HL-60 (cell line): ENCODE measurements around the gene KCNH8.

Experiments used
- DNase-seq, 2 experiments: peaks; one replicate each; pipeline ENCODE4 v3.0.0-alpha.2; 2010 to 2020; ENCODE audit warnings: low read depth in 1 of 2, low spot score in 1 of 2
- H3K27ac ChIP-seq: fragments of 250-450 bp; sonication (Bioruptor Pico); replicated peaks from 2 replicates; pipeline ENCODE4 v1.5.1; 2020; ENCODE audit warnings: mild to moderate bottlenecking, moderate library complexity
- H3K27me3 ChIP-seq: fragments of 250-450 bp; sonication (Bioruptor Pico); 2 replicates; pipeline ENCODE4 v1.5.1; 2021; ENCODE audit warnings: mild to moderate bottlenecking, moderate library complexity; ENCODE audit not compliant: insufficient read depth, poor library complexity, severe bottlenecking
- H3K4me3 ChIP-seq: replicated peaks from 2 replicates; pipeline ENCODE4 v1.5.1; 2011; ENCODE audit warnings: mild to moderate bottlenecking, control low read depth, low read length; ENCODE audit not compliant: insufficient read depth
- GABPA ChIP-seq: IDR thresholded peaks from 2 replicates; pipeline ENCODE4 v1.6.1; 2012; ENCODE audit warnings: low read depth
- POLR2AphosphoS5 ChIP-seq: IDR thresholded peaks from 2 replicates; pipeline ENCODE4 v1.6.1; 2012; ENCODE audit warnings: low read depth
- SPI1 ChIP-seq: IDR thresholded peaks from 2 replicates; pipeline ENCODE4 v1.6.1; 2012; ENCODE audit warnings: low read depth, mild to moderate bottlenecking, borderline replicate concordance
- TF ChIP-seq, protein P1 (sequence below): IDR thresholded peaks from 2 replicates; pipeline ENCODE4 v1.6.1; 2012; ENCODE audit warnings: low read depth; ENCODE audit not compliant: insufficient replicate concordance
- TF ChIP-seq, protein P2 (sequence below): IDR thresholded peaks from one replicate; pipeline ENCODE4 v1.5.1; 2011; ENCODE audit warnings: low read length, control low read depth, inconsistent platforms; ENCODE audit not compliant: insufficient read depth

KCNH8 gene

DNA sequence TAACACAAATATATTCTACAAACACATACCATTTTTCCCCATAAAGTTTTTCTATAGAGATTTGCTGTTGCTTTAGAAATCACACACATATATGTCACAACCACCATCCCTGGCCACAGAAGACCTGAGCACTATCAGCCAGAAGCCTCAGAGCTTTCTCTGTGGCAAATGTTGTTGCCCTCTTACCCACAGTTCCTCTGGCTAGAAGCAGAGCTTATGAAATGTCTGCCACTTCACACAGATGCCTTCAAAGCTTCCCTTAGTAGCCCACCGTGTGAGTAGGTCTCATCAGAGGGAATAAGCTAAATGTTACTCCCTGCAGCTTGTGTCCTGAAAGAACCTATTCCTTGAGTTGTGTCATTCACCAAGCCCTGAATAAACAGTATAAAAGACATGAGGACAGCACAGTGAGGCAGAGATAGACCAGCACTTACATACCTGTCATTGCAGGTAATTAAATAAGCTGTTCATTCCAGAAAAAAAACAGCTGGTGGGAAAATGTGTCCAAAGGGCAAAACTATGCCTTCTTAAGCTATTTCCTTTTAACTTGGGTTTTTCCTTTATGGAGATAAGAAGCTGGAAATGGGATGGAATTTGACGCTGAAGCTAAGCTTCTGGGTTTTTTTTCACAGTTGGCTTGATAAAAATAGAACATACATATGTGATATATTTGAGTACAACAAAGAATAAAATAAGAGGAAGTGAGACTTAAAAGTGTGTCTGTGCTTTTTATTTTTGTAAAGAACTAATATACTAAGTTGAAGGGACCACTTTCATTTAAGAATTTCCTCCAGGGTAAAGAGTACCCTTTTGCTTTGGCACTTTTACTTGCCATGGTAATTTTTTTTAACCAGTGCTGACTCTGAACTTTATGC, 391.4 kb downstream of the KCNH8 start:
- Histone ChIP-seq H3K27ac (no peak overlapping the region), H3K27me3 (no peaks in the 10 kb centered on the region), H3K4me3 (no peak overlapping the region)
- no peak for DNase-seq
- TF ChIP-seq SPI1 (no peak; the same call in 1 of the 2 replicates), GABPA (no peak), POLR2AphosphoS5 (no peak)
- TF ChIP-seq, protein P1, sequence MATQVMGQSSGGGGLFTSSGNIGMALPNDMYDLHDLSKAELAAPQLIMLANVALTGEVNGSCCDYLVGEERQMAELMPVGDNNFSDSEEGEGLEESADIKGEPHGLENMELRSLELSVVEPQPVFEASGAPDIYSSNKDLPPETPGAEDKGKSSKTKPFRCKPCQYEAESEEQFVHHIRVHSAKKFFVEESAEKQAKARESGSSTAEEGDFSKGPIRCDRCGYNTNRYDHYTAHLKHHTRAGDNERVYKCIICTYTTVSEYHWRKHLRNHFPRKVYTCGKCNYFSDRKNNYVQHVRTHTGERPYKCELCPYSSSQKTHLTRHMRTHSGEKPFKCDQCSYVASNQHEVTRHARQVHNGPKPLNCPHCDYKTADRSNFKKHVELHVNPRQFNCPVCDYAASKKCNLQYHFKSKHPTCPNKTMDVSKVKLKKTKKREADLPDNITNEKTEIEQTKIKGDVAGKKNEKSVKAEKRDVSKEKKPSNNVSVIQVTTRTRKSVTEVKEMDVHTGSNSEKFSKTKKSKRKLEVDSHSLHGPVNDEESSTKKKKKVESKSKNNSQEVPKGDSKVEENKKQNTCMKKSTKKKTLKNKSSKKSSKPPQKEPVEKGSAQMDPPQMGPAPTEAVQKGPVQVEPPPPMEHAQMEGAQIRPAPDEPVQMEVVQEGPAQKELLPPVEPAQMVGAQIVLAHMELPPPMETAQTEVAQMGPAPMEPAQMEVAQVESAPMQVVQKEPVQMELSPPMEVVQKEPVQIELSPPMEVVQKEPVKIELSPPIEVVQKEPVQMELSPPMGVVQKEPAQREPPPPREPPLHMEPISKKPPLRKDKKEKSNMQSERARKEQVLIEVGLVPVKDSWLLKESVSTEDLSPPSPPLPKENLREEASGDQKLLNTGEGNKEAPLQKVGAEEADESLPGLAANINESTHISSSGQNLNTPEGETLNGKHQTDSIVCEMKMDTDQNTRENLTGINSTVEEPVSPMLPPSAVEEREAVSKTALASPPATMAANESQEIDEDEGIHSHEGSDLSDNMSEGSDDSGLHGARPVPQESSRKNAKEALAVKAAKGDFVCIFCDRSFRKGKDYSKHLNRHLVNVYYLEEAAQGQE, result no peak
- TF ChIP-seq, protein P2, sequence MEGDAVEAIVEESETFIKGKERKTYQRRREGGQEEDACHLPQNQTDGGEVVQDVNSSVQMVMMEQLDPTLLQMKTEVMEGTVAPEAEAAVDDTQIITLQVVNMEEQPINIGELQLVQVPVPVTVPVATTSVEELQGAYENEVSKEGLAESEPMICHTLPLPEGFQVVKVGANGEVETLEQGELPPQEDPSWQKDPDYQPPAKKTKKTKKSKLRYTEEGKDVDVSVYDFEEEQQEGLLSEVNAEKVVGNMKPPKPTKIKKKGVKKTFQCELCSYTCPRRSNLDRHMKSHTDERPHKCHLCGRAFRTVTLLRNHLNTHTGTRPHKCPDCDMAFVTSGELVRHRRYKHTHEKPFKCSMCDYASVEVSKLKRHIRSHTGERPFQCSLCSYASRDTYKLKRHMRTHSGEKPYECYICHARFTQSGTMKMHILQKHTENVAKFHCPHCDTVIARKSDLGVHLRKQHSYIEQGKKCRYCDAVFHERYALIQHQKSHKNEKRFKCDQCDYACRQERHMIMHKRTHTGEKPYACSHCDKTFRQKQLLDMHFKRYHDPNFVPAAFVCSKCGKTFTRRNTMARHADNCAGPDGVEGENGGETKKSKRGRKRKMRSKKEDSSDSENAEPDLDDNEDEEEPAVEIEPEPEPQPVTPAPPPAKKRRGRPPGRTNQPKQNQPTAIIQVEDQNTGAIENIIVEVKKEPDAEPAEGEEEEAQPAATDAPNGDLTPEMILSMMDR, result no peak

DNA sequence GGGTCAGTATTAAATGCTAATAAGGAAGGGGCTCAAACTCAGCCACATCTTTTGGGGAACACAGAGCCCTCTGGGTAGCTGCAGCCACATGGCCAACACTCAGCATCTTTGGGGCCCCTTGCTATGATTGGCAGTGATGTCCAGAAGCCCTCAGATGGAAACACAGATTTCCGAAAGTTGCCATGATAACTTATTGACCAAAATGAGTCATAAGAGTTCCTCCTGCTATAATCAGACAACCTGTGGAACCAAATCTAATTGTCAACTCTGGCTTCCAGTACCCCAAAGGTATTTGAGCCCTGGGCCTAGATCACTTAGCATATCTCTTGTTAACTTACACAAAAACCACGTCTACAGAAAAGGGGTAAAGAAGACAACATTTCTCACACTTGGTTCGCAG, 392.2 kb downstream of the KCNH8 start:
- Histone ChIP-seq H3K27me3 (no peaks in the 10 kb centered on the region), H3K27ac (no peak overlapping the region), H3K4me3 (no peak overlapping the region)
- TF ChIP-seq SPI1, result no peak
- TF ChIP-seq, protein P2, result no peak
- no peak for DNase-seq

DNA sequence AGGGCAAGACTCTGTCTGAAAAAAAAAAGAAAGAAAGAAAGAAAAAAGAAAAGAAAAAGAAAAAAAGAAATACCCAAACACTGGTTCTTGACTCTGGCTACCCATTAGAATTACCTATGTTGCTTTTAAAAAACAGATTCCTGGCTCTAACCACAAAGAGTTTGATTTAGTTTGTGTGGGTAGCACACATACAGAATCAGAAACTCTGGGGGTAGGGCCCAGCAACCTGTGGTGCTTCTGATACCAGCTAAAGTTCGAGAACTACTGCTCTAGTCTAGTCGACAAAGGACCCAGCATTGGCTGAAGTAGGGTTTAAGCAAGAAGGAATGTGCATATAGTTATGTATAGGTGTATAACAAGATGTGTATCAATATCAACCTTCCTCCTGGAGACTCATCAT, 393.0 kb downstream of the KCNH8 start:
- TF ChIP-seq, protein P1, result no peak
- TF ChIP-seq, protein P2, result no peak
- no peak for TF ChIP-seq GABPA
- no peak for TF ChIP-seq POLR2AphosphoS5
- TF ChIP-seq SPI1, result no peak
- Histone ChIP-seq H3K4me3 (no peak overlapping the region), H3K27ac (no peak overlapping the region), H3K27me3 (no peaks in the 10 kb centered on the region)
- no peak for DNase-seq
